ENCODE data around the gene RAMP3. TPM values are rescaled to one million over a fixed set of nuclear protein-coding genes. Genes with fewer than 3 reads are reported as not detected.

Gene RAMP3
- total RNA-seq, 3 donors from 2014 or later (not counting 1 experiment from before 2014, with no cell fraction given), result not detected

DNA sequence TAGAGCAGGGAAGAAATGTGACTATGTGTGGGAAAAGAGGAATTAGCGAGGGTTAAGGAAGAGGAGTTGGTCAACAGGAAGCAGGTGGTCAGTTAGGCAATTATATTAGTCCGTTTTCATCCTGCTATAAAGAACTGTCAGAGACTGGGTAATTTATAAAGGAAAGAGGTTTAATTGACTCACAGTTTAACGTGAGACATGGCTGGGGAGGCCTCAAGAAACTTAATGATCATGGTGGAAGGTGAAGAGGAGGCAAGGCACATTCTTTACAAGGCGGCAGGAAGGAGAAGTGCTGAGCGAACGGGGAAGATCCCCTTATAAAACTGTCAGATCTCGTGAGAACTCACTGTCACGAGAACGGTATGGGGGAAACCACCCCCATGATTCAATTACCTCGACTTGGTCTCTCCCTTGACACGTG is 35.0 kb downstream of the RAMP3 start:
- H3K27ac Mint-ChIP-seq, result no peak overlapping the region
- Histone ChIP-seq H3K36me3 (ENCODE audit: control insufficient read depth, insufficient read depth, low read length) (no peaks in the 10 kb centered on the region), H3K27me3 (ENCODE audit: control insufficient read depth, insufficient read depth, low read length) (no peaks in the 10 kb centered on the region), H3K27ac (ENCODE audit: low read length) (no peak overlapping the region), H3K4me1 (ENCODE audit: control insufficient read depth, insufficient read depth, low read length) (no peaks in the 10 kb centered on the region), H3K9me3 (ENCODE audit: control insufficient read depth, insufficient read depth, low read length) (no peaks in the 10 kb centered on the region), H3K4me3 (ENCODE audit: low read length) (no peak overlapping the region)
- peaks cover 9 to 22% of the 10 kb centered on the region in 2 donors for H3K27me3 Mint-ChIP-seq (ENCODE audit: low read depth in 2 of 2)
- H3K36me3 Mint-ChIP-seq, result no peaks in the 10 kb centered on the region
- TF ChIP-seq, protein P1, sequence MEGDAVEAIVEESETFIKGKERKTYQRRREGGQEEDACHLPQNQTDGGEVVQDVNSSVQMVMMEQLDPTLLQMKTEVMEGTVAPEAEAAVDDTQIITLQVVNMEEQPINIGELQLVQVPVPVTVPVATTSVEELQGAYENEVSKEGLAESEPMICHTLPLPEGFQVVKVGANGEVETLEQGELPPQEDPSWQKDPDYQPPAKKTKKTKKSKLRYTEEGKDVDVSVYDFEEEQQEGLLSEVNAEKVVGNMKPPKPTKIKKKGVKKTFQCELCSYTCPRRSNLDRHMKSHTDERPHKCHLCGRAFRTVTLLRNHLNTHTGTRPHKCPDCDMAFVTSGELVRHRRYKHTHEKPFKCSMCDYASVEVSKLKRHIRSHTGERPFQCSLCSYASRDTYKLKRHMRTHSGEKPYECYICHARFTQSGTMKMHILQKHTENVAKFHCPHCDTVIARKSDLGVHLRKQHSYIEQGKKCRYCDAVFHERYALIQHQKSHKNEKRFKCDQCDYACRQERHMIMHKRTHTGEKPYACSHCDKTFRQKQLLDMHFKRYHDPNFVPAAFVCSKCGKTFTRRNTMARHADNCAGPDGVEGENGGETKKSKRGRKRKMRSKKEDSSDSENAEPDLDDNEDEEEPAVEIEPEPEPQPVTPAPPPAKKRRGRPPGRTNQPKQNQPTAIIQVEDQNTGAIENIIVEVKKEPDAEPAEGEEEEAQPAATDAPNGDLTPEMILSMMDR (IDR thresholded peaks at IDR 0.05), result no peak
- peaks cover 6 to 7% of the 10 kb centered on the region in 2 donors for H3K4me1 Mint-ChIP-seq
- ATAC-seq, result peak in 1 of 3 donors; percentile 21
- H3K9me3 Mint-ChIP-seq, result no peaks in the 10 kb centered on the region
- no peak for DNase-seq
- WGBS (ENCODE audit: insufficient coverage), result 40% methylated on average over 6 of the region's 11 CpGs
- intact Hi-C loops (cut with micrococcal nuclease), result no loop called here
- H3K4me3 Mint-ChIP-seq, result no peak overlapping the region

DNA sequence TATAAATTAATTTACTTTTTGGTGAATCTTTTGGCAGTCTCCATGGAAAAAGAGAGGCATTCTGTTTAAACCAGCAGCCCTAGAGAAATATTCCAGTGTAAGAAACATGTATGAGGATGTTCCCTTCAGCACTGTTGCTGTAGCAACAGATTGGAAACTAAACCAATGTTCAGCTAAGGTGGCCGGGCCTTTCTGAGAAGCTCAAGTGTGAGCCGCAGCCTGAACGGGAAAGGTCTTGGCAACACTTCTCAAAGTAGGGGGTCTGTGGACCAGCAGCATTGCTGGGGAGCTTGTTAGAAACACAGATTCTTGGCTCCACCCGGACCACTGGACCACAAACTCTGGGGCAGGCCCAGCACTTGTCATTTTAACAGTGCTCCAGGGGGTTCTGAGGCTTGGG is 36.2 kb downstream of the RAMP3 start:
- 93% methylated on average over 4 of the region's 4 CpGs for WGBS (ENCODE audit: insufficient coverage)
- Histone ChIP-seq H3K9me3 (ENCODE audit: control insufficient read depth, insufficient read depth, low read length) (no peaks in the 10 kb centered on the region), H3K4me1 (ENCODE audit: control insufficient read depth, insufficient read depth, low read length) (no peaks in the 10 kb centered on the region), H3K36me3 (ENCODE audit: control insufficient read depth, insufficient read depth, low read length) (no peaks in the 10 kb centered on the region), H3K27ac (ENCODE audit: low read length) (no peak overlapping the region), H3K4me3 (ENCODE audit: low read length) (no peak overlapping the region), H3K27me3 (ENCODE audit: control insufficient read depth, insufficient read depth, low read length) (no peaks in the 10 kb centered on the region)
- DNase-seq (no peak), ATAC-seq (no peak)
- intact Hi-C loops (cut with micrococcal nuclease), result no loop called here
- Mint-ChIP-seq H3K27me3 (ENCODE audit: low read depth in 2 of 2) (peaks cover 9 to 22% of the 10 kb centered on the region in 2 donors), H3K4me3 (no peak overlapping the region), H3K4me1 (peaks cover 6 to 7% of the 10 kb centered on the region in 2 donors), H3K36me3 (no peaks in the 10 kb centered on the region), H3K9me3 (no peaks in the 10 kb centered on the region), H3K27ac (no peak overlapping the region)
- TF ChIP-seq, protein P1 (IDR thresholded peaks at IDR 0.05), result no peak

DNA sequence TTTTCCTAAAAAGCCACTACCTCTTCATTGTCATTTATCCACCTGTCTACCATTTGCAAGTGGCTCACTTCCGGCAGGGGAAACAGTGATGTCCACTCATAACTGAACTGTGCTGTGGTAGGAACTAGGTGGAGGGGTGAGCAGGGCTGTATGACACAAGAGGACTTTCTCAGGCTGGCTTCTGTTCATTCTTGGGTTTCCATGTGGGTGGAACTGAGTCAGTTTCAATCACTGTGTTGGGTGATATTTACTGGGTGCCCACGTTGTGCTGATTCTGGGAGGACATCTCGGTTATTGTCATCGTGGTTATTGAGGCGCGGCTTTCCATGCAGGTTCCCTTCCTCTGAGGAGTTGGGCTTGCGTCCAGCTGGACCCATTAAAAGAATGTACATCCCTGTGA is 38.8 kb downstream of the RAMP3 start:
- WGBS (ENCODE audit: insufficient coverage), result 70% methylated on average over 7 of the region's 7 CpGs
- H3K36me3 Mint-ChIP-seq, result no peaks in the 10 kb centered on the region

More for the DNA sequence above, 38.8 kb downstream of the RAMP3 start:
- DNase-seq (no peak), ATAC-seq (no peak)
- Mint-ChIP-seq H3K4me3 (no peak overlapping the region), H3K27ac (no peak overlapping the region), H3K4me1 (peaks cover 6 to 7% of the 10 kb centered on the region in 2 donors), H3K9me3 (no peaks in the 10 kb centered on the region), H3K27me3 (ENCODE audit: low read depth in 2 of 2) (peaks cover 13 to 26% of the 10 kb centered on the region in 2 donors)
- Histone ChIP-seq H3K27ac (ENCODE audit: low read length) (no peak overlapping the region), H3K9me3 (ENCODE audit: control insufficient read depth, insufficient read depth, low read length) (no peaks in the 10 kb centered on the region), H3K36me3 (ENCODE audit: control insufficient read depth, insufficient read depth, low read length) (no peaks in the 10 kb centered on the region), H3K27me3 (ENCODE audit: control insufficient read depth, insufficient read depth, low read length) (no peaks in the 10 kb centered on the region), H3K4me3 (ENCODE audit: low read length) (no peak overlapping the region), H3K4me1 (ENCODE audit: control insufficient read depth, insufficient read depth, low read length) (no peaks in the 10 kb centered on the region)
- TF ChIP-seq, protein P1 (IDR thresholded peaks at IDR 0.05), result no peak
- intact Hi-C loops (cut with micrococcal nuclease), result no loop called here

All from natural killer cell (primary cell).